Neural progenitor cell (in vitro differentiated cells): ENCODE measurements around the gene SYCP1.

ENCODE experiments used
- CTCF ChIP-seq: fragments of 200-600 bp; sonication (generic); IDR thresholded peaks from 2 replicates; pipeline ENCODE4 v1.5.1; 2017; ENCODE audit warnings: antibody characterized with exemption, mild to moderate bottlenecking
- EZH2 ChIP-seq: fragments of 200-600 bp; sonication (generic); IDR thresholded peaks from 2 replicates; pipeline ENCODE4 v1.6.1; 2017; ENCODE audit warnings: antibody characterized with exemption, mild to moderate bottlenecking, moderate library complexity
- EZH2phosphoT487 ChIP-seq: fragments of 200-600 bp; sonication (generic); IDR thresholded peaks from 2 replicates; pipeline ENCODE4 v1.6.1; 2017; ENCODE audit warnings: antibody characterized with exemption

DNA sequence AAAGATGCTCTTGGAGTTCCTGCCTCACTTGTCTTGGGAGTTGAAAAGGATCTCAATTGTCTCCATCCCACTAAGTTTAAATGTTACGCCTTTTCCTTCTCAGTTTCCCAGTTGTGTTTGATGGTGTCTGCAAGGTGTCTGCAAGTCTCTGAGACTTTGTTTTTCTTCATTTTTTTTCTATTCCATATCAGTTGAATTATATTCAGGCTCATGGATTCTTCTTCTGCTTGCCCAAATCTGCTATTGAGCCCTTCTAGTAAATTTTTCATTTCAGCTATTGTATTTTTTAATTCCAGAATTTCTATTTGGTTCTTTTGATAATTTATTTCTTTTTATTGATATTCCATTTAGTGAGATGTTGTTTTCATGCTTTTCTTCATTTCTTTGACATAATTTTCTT, 127.6 kb downstream of the SYCP1 start:
- TF ChIP-seq CTCF (no peak), EZH2phosphoT487 (no peak), EZH2 (no peak)
